Muscle of arm (tissue), 14 donors: ENCODE measurements around the gene PANX1. TPM values are rescaled to one million over a fixed set of nuclear protein-coding genes. Genes with fewer than 3 reads are reported as not detected.
A peak's percentile ranks its signal among the peaks of the same experiment; 100 is the strongest.
"Not testable (repeated sequence)": the region's sequence is repeated elsewhere in the genome, so short reads cannot be mapped to it uniquely, and the experiment has no call there.

Experiments
- DNase-seq: peaks from one replicate; pipeline ENCODE4 v3.0.0-alpha.2; 2013
- long read RNA-seq, 11 donors: transcript quantifications; one replicate each; lab custom pipeline, GENCODE V29; 2026
- polyA plus RNA-seq, 12 donors: library from polyadenylated mRNA; unstranded; fragments of 120-200 nt; gene quantifications; one replicate each; pipeline ENCODE4 v1.2.1, GENCODE V29; 2013; ENCODE audit not compliant: insufficient read length in 12 of 12

Gene PANX1, protein sequence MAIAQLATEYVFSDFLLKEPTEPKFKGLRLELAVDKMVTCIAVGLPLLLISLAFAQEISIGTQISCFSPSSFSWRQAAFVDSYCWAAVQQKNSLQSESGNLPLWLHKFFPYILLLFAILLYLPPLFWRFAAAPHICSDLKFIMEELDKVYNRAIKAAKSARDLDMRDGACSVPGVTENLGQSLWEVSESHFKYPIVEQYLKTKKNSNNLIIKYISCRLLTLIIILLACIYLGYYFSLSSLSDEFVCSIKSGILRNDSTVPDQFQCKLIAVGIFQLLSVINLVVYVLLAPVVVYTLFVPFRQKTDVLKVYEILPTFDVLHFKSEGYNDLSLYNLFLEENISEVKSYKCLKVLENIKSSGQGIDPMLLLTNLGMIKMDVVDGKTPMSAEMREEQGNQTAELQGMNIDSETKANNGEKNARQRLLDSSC
- polyA plus RNA-seq = 10 to 100 TPM in 11 of 12 donors, not detected in 1; 18.5 to 33.8 (median 25.4) TPM
- long read RNA-seq, donor 1, partial matches to known transcripts = 0 of 3 reads
- long read RNA-seq, donor 1, other reads (novel, unspliced or antisense) = 0 of 3 reads
- long read RNA-seq, donor 2, transcript PANX1-201 (5 exons, 2,769 nt) = major isoform, 12 of 13 reads
- long read RNA-seq, donor 2, partial matches to known transcripts = 0 of 13 reads
- long read RNA-seq, donor 2, other reads (novel, unspliced or antisense) = 0 of 13 reads
- long read RNA-seq, donor 3, partial matches to known transcripts = 0 of 3 reads
- long read RNA-seq, donor 3, other reads (novel, unspliced or antisense) = 0 of 3 reads
- long read RNA-seq, donor 4, partial matches to known transcripts = 0 of 4 reads
- long read RNA-seq, donor 4, other reads (novel, unspliced or antisense) = 0 of 4 reads
- long read RNA-seq, donor 5 = 0 reads
- long read RNA-seq, donor 6, partial matches to known transcripts = 0 of 3 reads
- long read RNA-seq, donor 6, other reads (novel, unspliced or antisense) = 0 of 3 reads
- long read RNA-seq, donor 7, partial matches to known transcripts = 0 of 2 reads
- long read RNA-seq, donor 7, other reads (novel, unspliced or antisense) = 0 of 2 reads
- long read RNA-seq, donor 8, transcript PANX1-201 (5 exons, 2,769 nt) = major isoform, 5 of 5 reads
- long read RNA-seq, donor 8, partial matches to known transcripts = 0 of 5 reads
- long read RNA-seq, donor 8, other reads (novel, unspliced or antisense) = 0 of 5 reads
- long read RNA-seq, donor 9, partial matches to known transcripts = 0 of 3 reads
- long read RNA-seq, donor 9, other reads (novel, unspliced or antisense) = 0 of 3 reads
- long read RNA-seq, donor 10, partial matches to known transcripts = 0 of 4 reads
- long read RNA-seq, donor 10, other reads (novel, unspliced or antisense) = 0 of 4 reads
- long read RNA-seq, donor 11, transcript PANX1-201 (5 exons, 2,769 nt) = major isoform, 5 of 5 reads
- long read RNA-seq, donor 11, partial matches to known transcripts = 0 of 5 reads
- long read RNA-seq, donor 11, other reads (novel, unspliced or antisense) = 0 of 5 reads

- DNase-seq = peak; percentile 84
Observed at GRCh38 chr11:94128746-94129511, at the start of gene PANX1. Gene PANX1, plus strand, starts transcription at chr11:94128841. Its CDS starts 472 bp downstream, at chr11:94129313.

DNA sequence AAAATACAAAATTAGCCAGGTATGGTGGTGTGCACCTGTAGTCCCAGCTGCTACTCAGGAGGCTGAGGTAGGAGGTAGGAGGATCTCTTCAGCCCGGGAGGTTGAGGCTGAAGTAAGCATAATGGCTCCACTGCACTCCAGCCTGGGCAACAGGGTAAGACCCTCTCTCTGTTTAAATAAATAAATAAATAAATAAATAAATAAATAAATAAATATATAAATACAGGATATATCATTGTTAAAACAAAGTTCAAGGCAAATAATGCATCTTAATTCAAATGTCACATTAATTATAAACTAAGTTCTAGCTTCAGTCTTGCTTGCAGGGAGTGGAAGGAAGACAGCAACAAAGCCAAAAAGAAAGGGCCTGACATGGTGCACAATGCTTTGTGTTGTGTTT, 44.5 kb upstream of the PANX1 start:
- DNase-seq = no peak

DNA sequence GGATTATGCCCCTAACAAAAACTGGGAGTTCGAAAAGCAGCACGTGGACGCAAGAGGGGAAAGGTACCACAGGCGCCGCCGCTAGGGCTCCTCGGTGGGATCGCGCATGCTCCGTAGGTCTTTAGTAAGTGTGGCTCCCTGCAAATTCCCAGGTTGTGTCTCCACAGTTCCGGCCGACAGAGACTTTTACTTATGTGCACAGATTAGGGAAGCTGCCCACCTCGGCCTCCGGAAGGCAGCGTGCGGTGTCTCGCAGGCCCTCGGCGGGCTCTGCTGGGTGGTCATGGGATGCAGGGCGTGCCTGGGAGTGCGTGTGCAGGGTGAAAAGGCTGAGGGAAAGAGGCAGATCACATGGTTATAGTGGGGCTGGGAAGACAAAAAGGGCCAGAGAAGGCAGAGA, 39.7 kb upstream of the PANX1 start:
- DNase-seq = no peak

DNA sequence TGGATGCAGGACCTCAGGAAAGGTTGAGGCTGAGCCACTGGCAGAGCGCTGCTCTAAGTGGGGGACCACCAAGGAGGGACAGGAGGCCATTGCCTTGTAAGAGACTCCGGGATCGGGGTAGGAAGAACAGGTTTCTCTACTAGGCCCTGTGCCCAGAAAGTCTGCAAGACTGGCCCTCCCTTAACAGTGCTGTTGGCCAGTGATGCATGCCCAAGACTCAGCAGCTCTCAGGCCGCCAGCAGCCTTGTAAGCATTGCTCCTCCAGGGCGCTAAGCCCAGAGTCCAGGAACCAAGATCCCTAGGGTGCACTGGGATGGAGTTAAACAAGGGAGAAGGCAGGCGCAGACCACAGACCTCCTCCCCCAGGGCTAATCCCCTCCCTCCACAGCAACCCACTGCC, 39.3 kb upstream of the PANX1 start:
- DNase-seq = no peak

- DNase-seq = no peak
Observed at GRCh38 chr11:94090401-94090800, 38.2 kb upstream of the PANX1 start.

DNA sequence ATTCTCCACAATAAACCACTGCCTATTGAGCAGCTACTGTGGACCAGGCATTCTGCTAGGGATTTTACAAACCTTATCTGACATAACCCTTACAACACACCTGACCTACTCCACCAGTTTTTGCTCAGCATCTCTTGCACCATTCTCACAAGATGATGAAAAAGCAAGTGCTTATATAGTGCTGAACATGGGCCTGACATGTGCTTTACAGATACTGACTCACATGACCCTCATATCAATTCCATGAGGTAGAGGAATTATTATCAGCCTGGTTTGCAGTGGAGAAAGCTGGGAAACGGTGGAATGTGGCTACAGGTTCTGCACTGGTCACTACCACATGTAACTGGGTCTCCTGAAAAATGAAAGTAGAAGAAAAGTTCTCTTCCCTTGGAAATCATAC, 37.5 kb upstream of the PANX1 start:
- DNase-seq = no peak

DNA sequence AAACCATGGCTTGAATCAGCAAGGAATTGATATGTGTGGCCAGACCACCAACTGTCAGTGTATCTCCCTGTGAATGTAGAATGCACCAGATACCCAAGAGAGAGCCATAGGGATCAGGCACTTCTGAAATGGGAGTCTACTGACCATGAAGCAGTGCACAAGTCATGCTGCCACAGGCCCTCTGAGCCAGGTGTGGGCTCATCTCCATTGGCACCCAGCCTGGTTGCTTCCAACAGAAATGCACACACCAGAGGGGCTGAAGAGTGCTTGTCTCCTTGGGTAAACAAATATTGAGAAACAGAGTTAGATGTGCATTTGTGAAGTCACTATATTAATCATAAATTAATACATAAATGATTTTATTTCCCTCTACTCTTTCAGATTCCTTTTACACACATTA, 28.4 kb upstream of the PANX1 start:
- no peak for DNase-seq

DNA sequence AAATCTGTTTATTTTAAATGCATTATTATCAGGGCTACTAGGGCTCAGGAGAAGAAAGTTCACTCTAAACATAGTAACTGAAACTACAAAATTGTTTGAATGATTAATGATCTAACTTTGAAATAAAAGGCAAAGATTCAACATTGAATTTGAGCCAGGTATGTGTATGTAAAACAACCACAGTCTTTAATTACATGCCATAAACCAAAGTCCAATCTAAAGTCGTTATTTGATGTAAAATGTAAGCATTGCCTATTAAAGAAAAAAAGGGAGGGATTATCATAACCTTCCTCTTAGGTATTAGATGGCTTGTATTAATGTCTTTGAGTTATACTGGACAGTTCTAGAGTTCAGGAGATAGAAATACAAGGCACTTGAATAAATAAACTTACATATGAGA, 25.2 kb upstream of the PANX1 start:
- no peak for DNase-seq

- no peak for DNase-seq
Observed at GRCh38 chr11:94104734-94105133, 23.9 kb upstream of the PANX1 start.

- DNase-seq = no peak
Observed at GRCh38 chr11:94106716-94107115, 21.9 kb upstream of the PANX1 start.

DNA sequence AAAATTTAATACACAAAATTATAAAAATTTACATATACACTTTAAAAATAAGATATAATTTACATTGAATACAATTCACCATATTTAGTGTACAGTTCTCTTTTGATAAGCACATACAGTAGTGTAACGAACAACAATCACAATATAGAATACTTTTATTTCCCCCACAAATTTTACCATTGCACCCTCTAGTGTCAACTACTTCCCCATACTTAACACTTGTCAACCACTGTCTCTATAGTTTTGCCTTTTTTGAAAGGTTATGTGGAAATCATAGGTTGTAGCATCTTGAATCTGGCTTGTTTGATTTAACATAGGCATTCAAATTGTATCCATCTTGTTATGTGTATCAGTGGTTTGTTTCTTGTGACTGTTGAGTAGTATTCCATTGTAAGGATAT, 21.3 kb upstream of the PANX1 start:
- DNase-seq = no peak

DNA sequence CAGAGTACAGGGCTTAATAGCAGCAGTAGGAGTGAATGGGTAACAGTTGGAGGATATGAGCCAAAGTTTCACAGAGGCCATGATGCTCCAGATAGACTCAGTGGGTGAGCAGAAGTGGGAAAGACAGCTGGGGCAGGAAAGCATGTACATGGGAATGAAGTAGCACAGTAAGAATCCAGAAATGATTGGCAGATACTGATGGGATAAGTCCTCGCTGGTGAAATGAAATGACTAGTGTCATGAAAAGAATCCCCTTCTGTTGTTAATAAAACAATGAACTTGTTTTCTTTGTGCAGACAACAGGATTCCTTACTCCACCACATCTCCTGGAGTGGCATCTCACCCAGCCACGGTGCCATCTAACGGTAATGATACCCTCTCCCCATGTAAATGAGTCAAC, 17.4 kb upstream of the PANX1 start:
- no peak for DNase-seq

GRCh38 chr11:94111660-94112059, 17.0 kb upstream of the PANX1 start:
- DNase-seq = no peak

DNA sequence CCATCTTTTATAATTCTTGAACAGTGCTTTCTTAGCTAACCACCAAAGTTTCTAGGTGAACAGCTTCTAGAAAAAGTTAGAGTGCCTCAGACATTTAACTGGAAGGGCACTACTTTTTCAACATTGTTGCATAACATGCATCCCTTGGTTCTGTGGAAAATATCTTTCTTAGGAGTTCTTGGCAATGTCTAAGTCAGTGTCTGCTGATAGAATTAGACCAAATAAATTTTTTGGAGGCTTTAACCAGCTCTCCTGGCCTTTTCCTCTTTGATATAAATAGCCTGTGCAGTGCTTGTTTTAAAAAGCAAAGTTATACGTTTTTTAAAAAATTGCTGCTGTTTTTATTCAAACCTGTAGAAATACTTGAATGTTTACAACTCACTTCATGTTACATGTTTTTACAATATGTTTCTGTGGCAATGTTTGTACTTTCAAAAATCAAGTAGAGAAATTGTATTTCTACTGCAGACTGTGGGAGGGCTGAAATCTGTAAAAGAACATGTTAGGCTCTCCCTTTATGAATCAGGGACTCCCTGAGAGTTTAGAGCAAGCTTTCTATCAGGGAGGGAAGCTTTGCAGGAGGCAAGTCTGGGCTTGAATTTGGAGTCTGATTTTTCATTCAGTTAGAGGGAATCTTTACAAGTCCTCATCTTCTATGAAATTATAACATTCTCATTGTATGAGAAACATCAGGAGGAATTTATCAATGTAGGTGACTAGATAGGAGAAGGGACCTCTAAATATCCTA, 16.3 kb upstream of the PANX1 start:
- no peak for DNase-seq

DNA sequence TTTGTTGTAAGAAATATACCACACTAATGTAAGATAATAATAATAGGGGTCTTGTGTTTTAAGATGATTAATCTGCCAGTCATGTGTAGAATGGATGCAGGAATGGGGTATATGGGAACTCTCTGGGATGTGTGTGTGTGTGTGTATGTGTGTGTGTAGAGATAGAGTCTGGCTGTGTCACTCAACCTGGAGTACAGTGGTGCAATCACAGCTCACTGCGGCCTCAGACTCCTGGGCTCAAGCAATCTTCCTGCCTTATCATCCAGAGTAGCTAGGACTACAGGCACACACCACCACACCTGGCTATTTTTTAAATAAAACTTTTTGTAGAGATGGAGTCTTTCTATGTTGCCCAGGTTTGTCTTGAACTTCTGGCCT, 11.5 kb upstream of the PANX1 start:
- DNase-seq = no peak

DNA sequence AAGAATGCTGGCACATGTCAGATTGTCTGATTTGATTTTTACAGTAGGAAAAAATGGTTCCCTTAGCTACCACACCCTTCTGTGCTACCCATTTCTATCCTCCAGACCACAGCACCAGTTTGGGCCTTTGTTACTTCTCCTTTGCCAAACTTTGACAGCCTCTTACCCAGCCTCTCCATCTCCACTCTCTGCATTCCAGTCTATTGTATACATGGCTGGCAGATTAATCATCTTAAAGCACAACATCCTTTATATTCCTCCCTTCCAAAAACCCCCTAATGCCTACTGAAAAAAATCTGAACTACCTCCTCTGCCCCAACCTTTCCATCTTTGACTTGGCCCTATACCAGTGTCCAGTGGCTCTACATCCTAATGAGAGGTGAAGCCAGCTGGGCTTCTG, 10.8 kb upstream of the PANX1 start:
- DNase-seq = no peak

DNA sequence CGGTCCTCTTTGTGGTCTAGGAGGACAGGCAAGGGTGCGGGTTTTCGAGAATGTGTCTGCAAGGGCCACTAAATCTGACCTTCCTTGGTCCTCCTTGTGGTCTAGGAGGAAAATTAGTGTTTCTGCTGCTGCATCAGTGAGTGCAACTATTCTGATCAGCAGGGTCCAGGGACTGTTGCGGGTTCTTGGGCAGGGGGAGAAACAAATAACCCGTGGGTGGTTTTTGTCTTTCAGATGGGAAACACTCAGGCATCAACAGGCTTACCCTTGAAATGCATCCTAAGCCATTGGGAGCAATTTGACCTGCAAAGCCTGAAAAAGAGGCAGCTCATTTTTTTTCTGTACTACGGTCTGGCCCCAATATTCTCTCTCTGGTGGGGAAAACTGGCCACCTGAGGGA, 9.0 kb upstream of the PANX1 start:
- not testable (repeated sequence) for DNase-seq

DNA sequence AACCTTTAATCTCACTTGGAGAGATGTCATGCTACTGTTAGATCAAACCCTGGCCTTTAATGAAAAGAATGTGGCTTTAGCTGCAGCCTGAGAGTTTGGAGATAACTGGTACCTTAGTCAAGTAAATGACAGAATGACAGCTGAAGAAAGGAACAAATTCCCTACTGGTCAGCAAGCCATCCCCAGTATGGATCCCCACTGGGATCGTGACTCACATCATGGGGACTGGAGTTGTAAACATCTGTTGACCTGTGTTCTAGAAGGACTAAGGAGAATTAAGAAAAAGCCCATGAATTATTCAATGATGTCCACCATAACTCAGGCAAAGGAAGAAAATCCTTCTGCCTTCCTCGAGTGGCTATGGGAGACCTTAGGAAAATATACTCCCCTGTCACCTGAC, 8.1 kb upstream of the PANX1 start:
- not testable (repeated sequence) for DNase-seq

- no peak for DNase-seq
Observed at GRCh38 chr11:94120946-94121345, 7.7 kb upstream of the PANX1 start.
